Mucosa of descending colon (tissue), 3 donors: ENCODE data around the gene RPL10A. TPM values are rescaled to one million over a fixed set of nuclear protein-coding genes. Genes with fewer than 3 reads are reported as not detected.

Experiments
- ATAC-seq: fragments of 200-7000 bp; cut with Tn5 transposase; one replicate; pipeline ENCODE4 v1.9.1; 2020; ENCODE audit warnings: mild to moderate bottlenecking, moderate library complexity
- DNase-seq, 3 donors: peaks; one replicate each; pipeline ENCODE4 v3.0.0-alpha.2; 2020
- H3K36me3 ChIP-seq: fragments of 200-600 bp; one replicate; pipeline ENCODE4 v1.8.0; 2021; ENCODE audit warnings: low read depth, mild to moderate bottlenecking
- H3K4me1 ChIP-seq: fragments of 200-600 bp; one replicate; pipeline ENCODE4 v1.8.0; 2021; ENCODE audit warnings: low read depth, mild to moderate bottlenecking
- H3K4me3 ChIP-seq: fragments of 200-600 bp; one replicate; pipeline ENCODE4 v1.8.0; 2021; ENCODE audit warnings: mild to moderate bottlenecking
- H3K9me3 ChIP-seq: fragments of 200-600 bp; one replicate; pipeline ENCODE4 v1.8.0; 2021; ENCODE audit warnings: mild to moderate bottlenecking
- intact Hi-C, 2 donors: fragments of 100-400 bp; cut with DNase I in 1 of 2; cut with micrococcal nuclease in 1 of 2; formaldehyde crosslinking; loops; one replicate each; pipeline versions ENCODE4 v1.11.0 to v1.11.1; 2022; cut with DNase I, micrococcal nuclease
- total RNA-seq, 3 donors: library from RNA; stranded (reverse); fragmentation: NEBNext Ultra II Directional in 2 of 3; extraction: Animal tissue kit (Norgen Biotek cat#: 25700) in 2 of 3; gene quantifications; one replicate each; pipeline versions ENCODE4 v1.2.1 to v1.2.4, GENCODE V29; 2021 to 2023
- TF ChIP-seq, protein P1 (sequence below): fragments of 200-600 bp; IDR thresholded peaks from one replicate; pipeline ENCODE4 v1.8.0; 2022; ENCODE audit warnings: antibody characterized with exemption, mild to moderate bottlenecking
- donor health status: DM: no; HTN: no; CAD: no; lungs with moderate emphysema.
- donor health status: DM: no; HTN: no; CAD: no.
- donor health status: DM: no; HTN: yes; CAD: no.

The RPL10A gene
- total RNA-seq, 3 donors from 2014 or later: 849 to 1,069 (median 985) TPM

GRCh38 chr6:35477551-35478179, 9.5 kb downstream of the RPL10A start:
- Histone ChIP-seq H3K4me3 (no peak overlapping the region), H3K9me3 (no peaks in the 10 kb centered on the region), H3K4me1 (no peaks in the 10 kb centered on the region), H3K36me3 (no peaks in the 10 kb centered on the region)
- TF ChIP-seq, protein P1, sequence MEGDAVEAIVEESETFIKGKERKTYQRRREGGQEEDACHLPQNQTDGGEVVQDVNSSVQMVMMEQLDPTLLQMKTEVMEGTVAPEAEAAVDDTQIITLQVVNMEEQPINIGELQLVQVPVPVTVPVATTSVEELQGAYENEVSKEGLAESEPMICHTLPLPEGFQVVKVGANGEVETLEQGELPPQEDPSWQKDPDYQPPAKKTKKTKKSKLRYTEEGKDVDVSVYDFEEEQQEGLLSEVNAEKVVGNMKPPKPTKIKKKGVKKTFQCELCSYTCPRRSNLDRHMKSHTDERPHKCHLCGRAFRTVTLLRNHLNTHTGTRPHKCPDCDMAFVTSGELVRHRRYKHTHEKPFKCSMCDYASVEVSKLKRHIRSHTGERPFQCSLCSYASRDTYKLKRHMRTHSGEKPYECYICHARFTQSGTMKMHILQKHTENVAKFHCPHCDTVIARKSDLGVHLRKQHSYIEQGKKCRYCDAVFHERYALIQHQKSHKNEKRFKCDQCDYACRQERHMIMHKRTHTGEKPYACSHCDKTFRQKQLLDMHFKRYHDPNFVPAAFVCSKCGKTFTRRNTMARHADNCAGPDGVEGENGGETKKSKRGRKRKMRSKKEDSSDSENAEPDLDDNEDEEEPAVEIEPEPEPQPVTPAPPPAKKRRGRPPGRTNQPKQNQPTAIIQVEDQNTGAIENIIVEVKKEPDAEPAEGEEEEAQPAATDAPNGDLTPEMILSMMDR: no peak
- ATAC-seq (no peak), DNase-seq (no peak)
- intact Hi-C loops: no loop called here

GRCh38 chr6:35478259-35478658, 10.1 kb downstream of the RPL10A start:
- DNase-seq: no peak
- Histone ChIP-seq H3K36me3 (no peaks in the 10 kb centered on the region), H3K4me1 (no peaks in the 10 kb centered on the region), H3K4me3 (no peak overlapping the region), H3K9me3 (no peaks in the 10 kb centered on the region)
- intact Hi-C loops: no loop called here
- ATAC-seq: no peak
- TF ChIP-seq, protein P1: no peak

- Histone ChIP-seq H3K4me1 (peaks cover 2% of the 10 kb centered on the region), H3K4me3 (no peak overlapping the region), H3K9me3 (no peaks in the 10 kb centered on the region), H3K36me3 (no peaks in the 10 kb centered on the region)
- ATAC-seq (no peak), DNase-seq (no peak)
- TF ChIP-seq, protein P1: no peak
- intact Hi-C loops: no loop called here
Measured at GRCh38 chr6:35480176-35480575, 12.0 kb downstream of the RPL10A start.

GRCh38 chr6:35481226-35481625, 13.0 kb downstream of the RPL10A start:
- peaks cover 5% of the 10 kb centered on the region for H3K4me1 ChIP-seq
- H3K36me3 ChIP-seq: no peaks in the 10 kb centered on the region
- intact Hi-C loops: no loop called here
- TF ChIP-seq, protein P1: no peak
- no peak for DNase-seq
- no peak overlapping the region for H3K4me3 ChIP-seq
- no peaks in the 10 kb centered on the region for H3K9me3 ChIP-seq
- no peak for ATAC-seq

DNA sequence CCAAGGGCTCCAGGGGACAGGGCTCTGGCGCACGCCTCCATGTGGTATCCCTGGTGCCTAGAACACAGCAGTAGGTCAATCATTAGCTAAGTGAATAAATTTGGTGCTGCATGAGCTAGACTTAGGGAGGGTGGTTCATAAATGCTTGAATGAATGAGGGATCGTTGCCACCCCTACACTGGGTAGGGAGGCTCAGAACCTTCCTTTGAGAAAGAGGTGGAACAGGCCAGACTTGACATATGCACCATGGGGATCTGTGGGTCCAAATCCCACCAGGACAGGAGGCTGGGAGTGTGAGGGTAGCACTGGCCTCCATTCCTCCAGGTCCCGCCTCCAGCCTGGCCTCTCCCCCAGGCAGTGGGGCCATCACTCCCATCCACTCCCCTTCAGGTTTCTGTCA, 14.9 kb downstream of the RPL10A start:
- ATAC-seq (no peak), DNase-seq (no peak)
- intact Hi-C loops: no loop called here
- Histone ChIP-seq H3K4me1 (peaks cover 22% of the 10 kb centered on the region), H3K9me3 (no peaks in the 10 kb centered on the region), H3K36me3 (no peaks in the 10 kb centered on the region), H3K4me3 (no peak overlapping the region)
- TF ChIP-seq, protein P1: no peak

DNA sequence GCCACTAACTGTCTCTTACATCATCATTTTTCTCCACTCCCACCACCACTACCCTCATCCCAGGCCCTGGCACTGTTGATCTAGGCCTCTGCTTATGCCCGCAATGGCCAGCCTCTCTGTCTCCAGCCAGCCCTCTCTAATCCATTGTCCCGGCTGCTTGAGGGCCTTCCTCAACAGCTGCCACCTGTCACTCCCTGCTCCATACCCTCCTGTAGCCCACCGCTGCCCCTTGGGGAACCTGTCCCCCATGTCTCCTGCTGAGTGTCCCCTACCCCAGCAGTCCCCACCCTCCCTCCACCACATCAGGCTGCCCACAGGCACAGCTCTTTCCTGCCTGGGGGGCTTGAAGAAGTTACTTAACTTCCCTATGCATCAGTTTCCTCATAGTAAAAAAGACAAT, 15.3 kb downstream of the RPL10A start:
- no peak overlapping the region for H3K4me3 ChIP-seq
- peaks cover 26% of the 10 kb centered on the region for H3K4me1 ChIP-seq
- no peaks in the 10 kb centered on the region for H3K9me3 ChIP-seq
- TF ChIP-seq, protein P1: no peak
- ATAC-seq (no peak), DNase-seq (no peak)
- intact Hi-C loops: no loop called here
- no peaks in the 10 kb centered on the region for H3K36me3 ChIP-seq
